SH-SY5Y (cell line): ENCODE data around the gene TMEM187.

Source experiments
- GATA2 ChIP-seq: IDR thresholded peaks from 2 replicates; pipeline ENCODE4 v1.6.1; 2011; ENCODE audit warnings: mild to moderate bottlenecking, low read depth, low read length
- GATA3 ChIP-seq: IDR thresholded peaks from 2 replicates; pipeline ENCODE4 v1.6.1; 2011; ENCODE audit warnings: low read depth, mild to moderate bottlenecking, low read length, moderate library complexity

TMEM187 gene

DNA sequence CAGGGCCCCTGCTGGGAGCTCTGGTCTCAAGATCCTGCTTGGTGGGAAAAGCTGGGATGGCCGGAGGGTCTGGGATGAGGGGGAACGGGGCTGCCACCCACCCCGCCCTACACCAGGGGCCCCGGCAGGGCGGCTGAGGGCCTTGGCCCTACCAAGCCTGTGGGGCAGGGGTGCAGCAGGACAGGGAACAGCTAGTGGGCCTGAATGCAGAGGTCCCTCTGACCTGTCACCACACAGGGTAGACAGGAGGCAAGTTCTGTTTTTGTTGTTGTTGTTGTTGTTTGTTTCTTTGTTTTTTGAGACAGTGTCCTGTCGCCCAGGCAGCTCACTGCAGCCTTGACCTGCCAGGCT is 27.8 kb upstream of the TMEM187 start:
- no peak for TF ChIP-seq GATA2
- TF ChIP-seq GATA3 = no peak

DNA sequence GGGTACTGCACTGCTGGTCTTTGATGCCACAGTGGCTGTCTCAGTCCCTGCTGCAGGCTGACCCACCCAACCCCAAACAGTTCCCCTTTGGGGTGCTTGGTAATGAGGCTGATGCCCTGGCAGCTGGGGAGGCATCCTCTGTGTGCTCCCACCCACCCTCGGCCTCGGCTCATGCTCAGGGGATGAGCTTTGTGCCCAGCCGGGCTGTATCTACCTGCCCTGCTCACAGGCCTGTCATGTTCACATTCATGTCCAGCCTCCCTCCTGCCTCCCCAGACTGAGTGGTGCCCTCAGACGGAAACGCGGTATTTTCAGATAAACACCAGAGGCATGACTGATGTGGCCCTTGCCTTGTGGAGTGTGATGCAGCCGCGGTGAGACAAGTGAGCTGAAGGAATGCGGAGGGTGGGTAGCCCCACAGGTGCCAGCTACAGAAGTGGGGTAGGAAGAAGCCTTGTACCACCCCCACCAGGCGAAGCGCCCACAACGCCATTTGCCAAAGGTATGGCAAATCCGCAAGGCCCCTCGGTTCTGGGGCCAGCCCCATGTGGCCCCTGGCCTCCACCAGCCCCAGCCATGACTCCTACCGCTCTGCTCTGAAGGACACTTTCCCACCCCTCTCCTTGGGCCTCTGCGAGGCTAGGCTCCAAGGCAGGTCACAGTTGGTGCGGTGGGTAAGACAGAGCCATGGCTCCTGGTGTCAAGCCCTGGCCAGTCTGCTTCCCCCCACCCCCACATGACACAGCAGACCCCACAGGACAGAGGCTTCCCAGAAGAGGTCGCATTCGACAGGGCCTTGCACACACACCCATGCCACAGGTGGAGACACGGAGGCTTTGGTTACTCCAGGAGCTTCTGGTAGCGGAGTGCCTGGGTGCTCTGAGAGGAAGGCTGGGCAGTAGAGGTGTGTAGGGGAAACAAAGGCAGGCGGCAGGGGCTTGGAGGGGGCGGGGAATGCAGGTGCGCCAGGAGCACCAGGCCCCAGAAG is 26.3 kb upstream of the TMEM187 start:
- TF ChIP-seq GATA2 = no peak
- TF ChIP-seq GATA3 = no peak

DNA sequence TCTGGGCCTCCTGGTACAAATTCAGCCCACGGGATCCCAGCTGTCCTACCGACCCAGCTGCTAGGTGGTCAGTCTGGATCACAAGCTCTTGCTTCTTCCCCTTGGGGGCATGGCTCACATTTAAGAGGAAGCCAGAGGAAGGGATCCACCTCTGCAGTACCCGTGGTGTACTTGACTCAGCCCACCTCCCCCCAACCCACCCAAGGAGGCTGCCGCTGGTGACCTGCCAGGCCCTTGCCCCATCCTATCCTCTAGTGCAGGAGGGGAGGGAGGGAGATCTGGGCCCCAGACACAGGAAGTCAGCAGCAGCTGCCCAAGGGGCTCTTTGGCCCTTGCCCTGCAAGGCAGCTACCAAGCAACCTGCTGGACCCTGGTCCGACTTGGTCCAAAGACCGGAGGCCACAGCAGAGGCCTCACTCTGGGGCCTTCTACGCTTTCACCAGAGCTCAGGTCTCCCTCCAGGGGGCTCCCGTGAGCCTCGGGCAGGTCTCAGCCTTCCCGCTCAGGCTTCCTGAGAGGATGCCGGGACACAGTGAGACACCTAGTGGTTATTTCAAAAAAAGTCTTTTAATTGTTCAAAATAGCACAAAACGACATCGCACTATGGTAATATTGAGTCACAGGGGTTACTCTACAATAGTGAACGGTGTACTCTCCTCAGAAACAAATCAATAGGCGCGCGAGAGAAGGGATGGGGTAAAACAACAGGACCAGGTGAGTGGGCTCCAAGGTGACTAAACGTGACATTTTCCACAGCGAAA is 25.4 kb upstream of the TMEM187 start:
- TF ChIP-seq GATA3 = no peak
- TF ChIP-seq GATA2 = no peak

DNA sequence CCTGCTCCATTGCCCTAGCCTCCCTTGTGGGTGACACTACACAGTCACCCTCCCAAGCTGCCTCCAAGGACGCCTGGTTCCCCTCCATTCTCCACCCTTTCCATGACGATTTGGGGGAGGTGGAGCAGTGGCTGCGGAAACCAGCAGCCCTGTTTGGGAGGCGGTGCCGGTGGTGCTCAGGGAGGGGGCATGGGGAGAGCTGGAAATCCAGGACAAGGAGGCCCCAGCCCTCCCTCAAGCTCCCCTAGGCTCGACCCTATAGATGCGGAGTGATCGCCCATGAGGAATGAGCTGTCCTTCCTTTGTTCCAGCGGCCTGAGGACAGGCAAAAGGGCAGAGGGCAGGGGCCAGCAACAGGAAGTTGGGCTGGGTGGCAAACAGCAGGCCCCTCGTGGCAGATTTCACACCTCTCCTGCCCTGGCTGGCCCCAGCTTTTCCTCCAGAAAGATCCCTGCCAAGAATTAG is 24.5 kb upstream of the TMEM187 start:
- TF ChIP-seq GATA3 = no peak
- no peak for TF ChIP-seq GATA2

DNA sequence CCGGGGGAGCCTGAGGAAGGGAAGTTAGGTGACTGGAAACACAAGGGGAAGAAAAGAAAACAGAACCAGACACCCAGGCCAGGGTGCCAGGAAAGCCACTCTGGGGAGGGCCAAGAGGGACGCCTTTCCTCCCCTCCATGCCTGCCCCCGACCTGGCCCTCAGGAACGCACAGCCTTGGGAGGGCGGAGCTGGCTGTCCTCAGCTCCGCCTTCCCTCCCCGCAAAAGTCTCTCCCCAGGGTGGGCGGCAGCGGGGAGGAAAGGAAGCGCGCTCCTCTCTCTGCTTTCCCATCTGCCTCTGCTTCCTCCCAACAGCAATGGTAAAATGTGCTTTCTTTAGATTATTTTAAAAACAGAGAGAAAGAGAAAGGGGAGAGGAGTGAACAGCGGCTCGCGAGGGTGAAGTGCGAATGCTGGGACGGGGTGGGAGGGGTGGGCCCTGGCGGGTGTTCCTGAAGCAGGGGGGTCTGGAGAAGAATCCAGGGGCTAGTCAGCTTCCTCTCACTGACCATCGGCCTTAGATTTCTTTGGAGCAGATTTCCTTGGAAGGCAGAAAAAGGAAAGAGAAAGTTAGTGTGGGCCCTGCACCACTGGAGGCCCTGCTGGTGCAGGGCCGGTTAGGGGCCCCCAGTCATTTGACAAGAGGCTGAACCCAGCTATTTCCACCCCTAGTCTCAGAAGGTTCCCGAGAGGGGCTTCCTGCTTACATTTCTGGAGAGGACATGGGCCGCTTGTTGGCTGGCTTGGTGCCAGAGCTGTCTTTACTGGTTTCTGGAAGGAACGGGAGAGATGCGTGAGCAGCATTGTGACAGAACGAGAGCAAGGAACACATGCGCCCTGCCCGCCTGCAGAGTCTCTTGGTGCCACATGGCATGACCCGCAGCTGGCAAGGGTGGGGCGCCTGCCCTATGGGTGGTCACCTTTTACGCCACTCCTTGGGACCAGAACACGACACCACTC is 23.4 kb upstream of the TMEM187 start:
- TF ChIP-seq GATA2 = no peak
- TF ChIP-seq GATA3 = no peak

DNA sequence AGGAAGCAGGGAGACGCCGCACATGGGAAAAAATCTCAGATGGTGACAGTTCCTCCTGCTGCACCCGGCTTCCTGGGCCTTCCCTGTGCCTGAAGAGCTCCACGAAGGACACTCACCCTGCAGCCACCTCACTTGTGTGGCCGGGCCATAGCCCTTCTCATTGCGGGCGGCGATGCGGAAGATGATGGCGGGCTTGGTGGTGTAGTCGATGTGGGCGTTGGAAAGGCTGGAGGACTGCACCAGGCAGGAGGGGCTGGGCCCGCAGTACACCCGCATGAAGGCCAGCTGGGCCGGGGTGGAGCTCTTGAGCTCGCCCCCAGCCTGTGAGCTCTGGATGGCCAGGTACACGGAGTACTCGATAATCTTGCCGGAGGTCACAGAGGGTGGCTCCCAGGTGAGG is 22.4 kb upstream of the TMEM187 start:
- no peak for TF ChIP-seq GATA3
- no peak for TF ChIP-seq GATA2

DNA sequence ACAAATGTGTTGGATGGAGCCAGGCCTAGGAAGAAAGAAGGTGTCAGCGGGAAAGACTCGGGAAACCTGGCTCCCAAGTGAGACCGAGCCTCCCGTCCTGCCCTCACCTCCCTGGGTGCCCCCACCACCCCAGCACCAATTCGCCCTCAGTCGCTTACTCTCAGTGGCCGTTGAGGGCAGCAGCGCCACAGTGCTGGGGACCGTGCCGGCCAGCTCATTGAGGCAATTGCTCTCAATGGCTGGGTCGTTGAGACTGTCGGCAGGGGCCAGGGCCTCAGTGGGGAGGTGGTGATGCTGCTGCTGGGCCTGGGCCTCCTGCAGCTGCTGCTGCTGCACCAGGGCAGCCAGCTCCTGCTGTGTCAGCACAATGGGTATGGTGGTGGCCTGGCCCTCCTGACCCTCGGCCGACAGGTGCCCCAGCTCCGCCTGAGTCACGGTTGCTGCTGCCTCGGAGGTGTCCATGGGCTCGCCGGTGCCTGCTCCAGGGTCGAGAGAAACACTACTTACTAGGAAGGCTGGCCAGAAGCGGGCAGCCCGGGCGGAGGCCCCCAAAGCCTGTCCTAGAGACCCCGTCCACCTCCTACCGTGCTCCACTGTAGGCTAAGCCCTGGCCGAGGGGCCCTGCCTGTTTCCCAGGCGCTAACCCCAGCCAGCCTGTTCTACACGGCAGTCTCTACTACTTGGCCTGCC is 20.7 kb upstream of the TMEM187 start:
- no peak for TF ChIP-seq GATA2
- no peak for TF ChIP-seq GATA3

DNA sequence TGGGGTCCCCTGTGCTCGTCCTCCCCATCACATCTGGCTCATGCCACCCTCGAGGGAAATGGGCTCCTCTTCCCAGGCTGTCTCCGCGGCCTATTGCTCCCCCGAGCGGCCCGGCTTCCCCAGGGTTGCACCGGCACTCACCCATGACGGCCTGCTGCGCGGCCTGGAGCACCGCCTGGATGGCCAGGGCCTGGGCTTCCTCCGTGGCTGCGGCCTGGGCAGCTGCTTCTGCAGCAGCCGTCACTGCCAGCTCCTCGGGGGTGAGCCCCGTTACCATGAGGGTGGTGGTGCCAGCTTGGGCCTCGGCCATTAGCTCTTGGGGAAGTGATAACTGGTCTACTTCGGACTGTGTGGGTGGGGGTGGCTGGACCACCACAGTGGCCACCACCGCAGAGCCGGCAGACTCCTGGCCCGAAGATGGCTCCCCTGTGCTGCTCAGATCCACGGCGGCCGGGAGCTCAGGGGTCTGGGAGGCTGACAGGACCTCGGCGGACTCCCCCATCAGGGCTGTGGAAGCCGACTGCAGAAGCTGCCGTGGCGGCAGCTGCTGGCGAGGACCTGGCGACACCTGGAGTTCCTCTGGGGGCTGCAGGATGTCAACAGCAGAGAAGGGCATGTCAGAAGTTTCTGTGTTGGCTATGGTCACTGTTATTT is 20.1 kb upstream of the TMEM187 start:
- TF ChIP-seq GATA2 (no peak), GATA3 (no peak)

DNA sequence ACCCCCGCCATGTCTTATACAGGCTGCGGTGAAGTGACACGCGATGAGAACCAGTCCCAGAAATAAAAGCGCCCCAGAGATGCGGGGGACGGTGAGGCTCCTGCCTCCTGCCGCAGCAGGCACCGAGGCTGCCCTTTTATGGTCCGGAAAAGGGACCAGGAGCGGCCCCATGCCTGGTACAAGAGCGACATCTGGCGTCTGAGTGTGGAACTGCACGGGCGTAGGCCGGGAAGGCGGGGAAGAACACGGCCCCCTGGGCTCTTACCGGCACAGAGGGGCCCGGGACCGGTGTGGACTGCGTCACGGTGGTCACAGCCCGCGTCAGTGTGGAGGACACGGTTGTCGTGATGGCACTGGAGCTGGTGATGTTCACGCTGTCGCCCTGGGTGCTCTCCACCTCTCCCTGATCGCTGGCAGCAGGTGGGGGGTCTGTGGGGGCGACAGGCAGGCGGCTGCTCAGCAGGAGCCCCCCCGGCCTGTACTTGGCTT is 19.2 kb upstream of the TMEM187 start:
- TF ChIP-seq GATA2 = no peak
- TF ChIP-seq GATA3 = no peak

DNA sequence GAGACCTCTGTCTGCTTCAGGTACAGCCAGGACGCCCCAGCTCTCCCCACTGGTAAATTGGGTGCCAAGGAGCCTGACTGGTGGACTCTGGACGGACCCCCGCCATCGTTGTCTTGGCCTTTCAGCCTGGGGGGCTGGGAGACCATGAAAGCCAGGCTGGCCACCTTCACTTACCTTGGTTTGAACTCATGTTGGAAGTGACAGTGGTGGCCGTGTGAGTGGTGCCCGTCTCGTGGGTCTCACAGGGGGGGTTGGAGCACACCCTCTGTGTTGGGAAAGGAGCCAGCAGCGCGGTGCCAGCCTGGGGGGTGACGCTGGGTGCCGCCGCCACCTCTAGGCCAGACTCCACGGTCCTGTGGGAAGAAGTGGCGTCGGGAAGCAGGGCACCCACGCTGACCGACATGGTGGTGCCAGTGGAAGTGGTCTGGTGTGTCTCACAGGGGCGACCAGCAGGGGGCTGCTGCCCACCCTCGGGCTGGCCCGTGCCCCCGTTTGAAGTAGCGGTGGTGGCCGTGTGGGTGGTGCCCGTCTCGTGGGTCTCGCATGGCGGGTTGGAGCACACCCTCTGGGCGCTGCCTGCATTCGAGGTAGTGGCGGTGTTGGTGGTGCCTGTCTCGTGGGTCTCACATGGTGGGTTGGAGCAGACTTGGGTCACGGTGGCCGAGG is 18.5 kb upstream of the TMEM187 start:
- no peak for TF ChIP-seq GATA3
- no peak for TF ChIP-seq GATA2

DNA sequence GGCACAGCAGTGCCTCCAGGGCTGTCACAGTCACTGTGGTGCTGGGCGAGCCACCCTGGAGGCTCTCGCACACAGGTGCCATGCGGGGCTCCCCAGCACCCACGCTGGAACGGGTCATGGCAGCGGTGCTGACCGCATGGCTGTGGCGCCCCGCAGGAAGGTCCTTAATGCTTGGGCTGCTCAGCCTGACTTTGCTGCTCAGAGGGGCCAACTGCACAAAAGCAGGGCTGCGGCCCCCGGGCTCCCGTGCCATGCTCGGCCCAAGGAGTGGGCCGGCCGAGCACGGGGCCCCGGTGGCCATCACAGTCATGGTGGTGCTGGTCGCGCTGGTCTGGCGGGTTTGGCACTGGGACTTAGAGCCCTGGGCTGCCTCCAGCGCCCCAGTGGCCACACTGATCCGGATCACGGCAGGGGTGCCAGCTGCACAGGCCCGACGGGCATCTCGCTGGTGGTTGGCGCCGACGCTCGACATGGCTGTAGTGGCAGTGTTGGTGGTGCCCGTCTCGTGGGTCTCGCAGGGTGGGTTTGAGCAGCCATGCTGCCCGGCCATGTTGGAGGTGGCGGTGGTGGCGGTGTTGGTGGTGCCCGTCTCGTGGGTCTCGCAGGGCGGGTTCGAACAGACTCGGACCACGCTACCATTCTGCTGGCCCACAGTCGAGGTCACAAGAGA is 17.9 kb upstream of the TMEM187 start:
- TF ChIP-seq GATA3 (no peak), GATA2 (no peak)
